HG02678 (cell line): ENCODE results near the gene ELMOD3.
"Not testable (repeated sequence)": the region's sequence is repeated elsewhere in the genome, so short reads cannot be mapped to it uniquely, and the experiment has no call there.

ENCODE experiments used
- ATAC-seq: cut with Tn5 transposase; IDR thresholded peaks from one replicate; pipeline ENCODE4 v1.9.1; 2021; ENCODE audit warnings: mild to moderate bottlenecking, moderate library complexity; ENCODE audit not compliant: unreplicated experiment

The ELMOD3 gene

GRCh38 chr2:85371045-85371444 lies 16.5 kb downstream of the ELMOD3 start:
- no peak for ATAC-seq

GRCh38 chr2:85376291-85377065 lies 21.9 kb downstream of the ELMOD3 start:
- no peak for ATAC-seq

- no peak for ATAC-seq
These were observed 22.5 kb downstream of the ELMOD3 start for GRCh38 chr2:85377083-85377482.

DNA sequence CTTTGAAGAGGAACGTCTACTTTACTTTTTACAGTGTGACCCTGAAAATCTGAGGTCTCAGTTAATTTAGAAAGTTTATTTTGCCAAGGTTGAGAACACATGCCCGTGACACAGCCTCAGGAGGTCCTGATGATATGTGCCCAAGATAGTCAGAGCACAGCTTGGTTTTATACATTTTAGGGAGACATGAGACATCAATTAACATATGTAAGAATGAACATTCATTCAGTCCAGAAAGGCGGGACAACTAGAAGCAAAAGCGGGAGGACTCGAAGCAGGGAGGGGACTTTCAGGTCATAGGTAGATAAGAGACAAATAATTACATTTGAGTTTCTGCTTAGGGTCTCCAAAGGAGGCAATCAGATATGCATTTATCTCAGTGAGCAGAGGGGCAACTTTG lies 23.7 kb downstream of the ELMOD3 start:
- no peak for ATAC-seq

- no peak for ATAC-seq
These were observed 25.5 kb downstream of the ELMOD3 start for GRCh38 chr2:85380048-85380447.

DNA sequence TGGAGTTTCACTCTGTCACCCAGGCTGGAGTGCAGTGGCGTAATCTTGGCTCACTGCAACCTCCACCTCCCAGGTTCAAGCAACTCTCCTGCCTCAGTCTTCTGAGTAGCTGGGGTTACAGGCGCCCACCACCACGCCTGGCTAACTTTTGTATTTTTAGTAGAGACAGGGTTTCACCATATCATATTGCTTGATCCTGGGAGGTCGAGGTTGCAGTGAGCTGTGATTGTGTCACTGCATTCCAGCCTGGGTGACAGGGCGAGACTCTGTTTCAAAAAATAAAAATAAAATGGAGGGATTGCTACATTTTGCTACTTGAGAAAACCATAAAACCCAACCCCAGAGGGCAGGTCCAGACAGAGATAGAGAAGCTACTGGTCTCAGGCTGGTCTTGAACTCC lies 28.6 kb downstream of the ELMOD3 start:
- ATAC-seq: not testable (repeated sequence)

DNA sequence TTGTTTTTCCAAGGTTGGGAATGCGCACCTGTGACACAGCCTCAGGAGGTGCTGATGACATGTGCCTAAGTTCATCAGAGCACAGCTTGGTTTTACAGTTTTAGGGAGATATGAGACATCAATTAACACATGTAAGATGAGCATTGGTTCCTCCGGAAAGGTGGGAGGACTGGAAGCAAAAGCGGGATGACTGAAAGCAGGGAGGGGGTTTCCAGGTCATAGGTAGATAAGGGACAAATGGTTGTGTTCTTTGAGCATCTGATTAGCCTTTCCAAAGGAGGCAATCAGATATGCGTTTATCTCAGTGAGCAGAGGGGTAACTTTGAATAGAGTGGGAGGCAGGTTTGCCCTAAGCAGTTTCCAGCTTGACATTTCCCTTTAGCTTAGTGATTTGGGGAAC lies 29.3 kb downstream of the ELMOD3 start:
- ATAC-seq: no peak

- ATAC-seq: no peak
These were observed 31.2 kb downstream of the ELMOD3 start for GRCh38 chr2:85385746-85386145.

- no peak for ATAC-seq
These were observed 33.2 kb downstream of the ELMOD3 start for GRCh38 chr2:85387754-85388153.

- no peak for ATAC-seq
These were observed 34.4 kb downstream of the ELMOD3 start for GRCh38 chr2:85388878-85389538.

- ATAC-seq: no peak
These were observed 36.5 kb downstream of the ELMOD3 start for GRCh38 chr2:85390941-85391669.

GRCh38 chr2:85393836-85394235 lies 39.3 kb downstream of the ELMOD3 start:
- ATAC-seq: no peak

GRCh38 chr2:85394261-85394681 lies 39.7 kb downstream of the ELMOD3 start:
- ATAC-seq: no peak

- no peak for ATAC-seq
These were observed 40.4 kb downstream of the ELMOD3 start for GRCh38 chr2:85394976-85395375.

- no peak for ATAC-seq
These were observed 41.4 kb downstream of the ELMOD3 start for GRCh38 chr2:85395912-85396475.

GRCh38 chr2:85396531-85397470 lies 42.2 kb downstream of the ELMOD3 start:
- ATAC-seq: no peak

DNA sequence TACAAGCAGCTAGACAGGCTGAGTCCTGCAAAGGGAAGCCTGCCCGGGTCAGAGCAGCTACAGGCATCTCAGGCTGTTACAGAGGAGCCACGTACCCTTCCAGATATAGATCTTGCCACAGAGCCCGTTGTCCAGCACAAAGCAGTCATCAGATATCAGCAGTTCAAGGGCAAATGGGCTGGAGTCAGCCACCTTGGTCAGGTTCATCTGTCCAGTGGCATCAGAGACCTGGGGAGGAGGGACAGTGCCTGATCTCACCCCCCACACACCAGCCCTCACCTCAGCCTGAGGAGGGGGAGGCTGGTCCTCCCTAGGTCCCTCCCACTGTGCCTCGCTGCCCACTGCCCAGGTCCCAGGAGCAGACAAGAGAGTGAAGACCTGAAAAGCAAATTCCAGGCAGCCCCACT lies 43.4 kb downstream of the ELMOD3 start:
- ATAC-seq: no peak

GRCh38 chr2:85398426-85399182 lies 44.0 kb downstream of the ELMOD3 start:
- ATAC-seq: no peak

- ATAC-seq: no peak
These were observed 44.5 kb downstream of the ELMOD3 start for GRCh38 chr2:85399183-85399455.

DNA sequence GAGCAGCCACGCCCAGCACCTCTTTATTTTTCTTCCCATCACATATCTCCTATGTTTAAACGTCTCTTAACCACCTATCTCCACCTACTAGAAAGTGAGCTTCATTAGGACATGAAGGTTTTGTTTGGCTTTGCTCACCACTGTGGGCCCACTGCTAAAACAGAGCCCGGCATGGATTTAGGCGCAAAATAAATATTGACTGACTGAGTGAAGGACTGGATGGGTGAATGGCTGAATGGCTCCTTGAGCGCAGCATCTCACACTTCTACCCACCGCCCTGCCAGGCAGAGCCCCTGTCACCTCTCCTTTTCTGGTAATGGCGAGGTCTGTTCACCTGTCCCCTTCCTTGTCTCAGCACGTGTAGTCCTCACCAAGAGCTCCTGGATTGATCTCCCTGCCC lies 45.5 kb downstream of the ELMOD3 start:
- ATAC-seq: no peak
